HG03558 (cell line): Measurements from ENCODE around the gene NDUFAB1.
"Not testable (repeated sequence)": the region's sequence is repeated elsewhere in the genome, so short reads cannot be mapped to it uniquely, and the experiment has no call there.

Experiments used
- ATAC-seq: cut with Tn5 transposase; IDR thresholded peaks from one replicate; pipeline ENCODE4 v1.9.1; 2021; ENCODE audit warnings: moderate number of reproducible peaks; ENCODE audit not compliant: unreplicated experiment; ENCODE audit errors: extremely low read depth

Gene NDUFAB1

GRCh38 chr16:23584186-23585076, 11.7 kb downstream of the NDUFAB1 start:
- no peak for ATAC-seq

DNA sequence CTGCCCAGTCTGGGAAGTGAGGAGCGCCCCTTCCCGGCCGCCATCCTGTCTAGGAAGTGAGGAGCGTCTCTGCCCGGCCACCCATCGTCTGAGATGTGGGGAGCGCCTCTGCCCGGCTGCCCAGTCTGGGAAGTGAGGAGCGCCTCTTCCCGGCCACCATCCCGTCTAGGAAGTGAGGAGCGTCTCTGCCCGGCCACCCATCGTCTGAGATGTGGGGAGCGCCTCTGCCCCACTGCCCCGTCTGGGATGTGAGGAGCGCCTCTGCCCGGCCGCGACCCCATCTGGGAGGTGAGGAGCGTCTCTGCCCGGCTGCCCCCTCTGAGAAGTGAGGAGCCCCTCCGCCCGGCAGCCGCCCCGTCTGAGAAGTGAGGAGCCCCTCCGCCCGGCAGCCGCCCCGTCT, 12.8 kb downstream of the NDUFAB1 start:
- ATAC-seq = not testable (repeated sequence)

DNA sequence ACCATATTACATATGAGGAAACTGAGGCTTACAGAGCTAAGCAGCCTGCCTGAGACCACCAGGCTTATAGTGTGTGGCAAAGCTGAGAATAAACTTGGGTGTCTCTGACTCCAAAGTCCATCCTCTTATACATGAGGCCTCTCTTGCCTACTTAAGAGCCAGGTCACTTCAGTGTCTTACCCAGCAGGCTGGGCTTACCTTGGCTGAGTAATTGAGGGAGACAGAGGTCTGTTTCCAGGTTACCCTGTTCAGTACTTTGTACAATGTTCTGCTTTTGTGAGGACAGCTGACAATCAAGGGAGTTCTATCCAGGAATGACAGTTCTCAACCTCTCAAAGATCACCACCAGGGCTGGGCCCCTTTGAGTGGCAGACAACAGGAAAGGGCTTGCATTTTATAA, 14.4 kb downstream of the NDUFAB1 start:
- no peak for ATAC-seq

DNA sequence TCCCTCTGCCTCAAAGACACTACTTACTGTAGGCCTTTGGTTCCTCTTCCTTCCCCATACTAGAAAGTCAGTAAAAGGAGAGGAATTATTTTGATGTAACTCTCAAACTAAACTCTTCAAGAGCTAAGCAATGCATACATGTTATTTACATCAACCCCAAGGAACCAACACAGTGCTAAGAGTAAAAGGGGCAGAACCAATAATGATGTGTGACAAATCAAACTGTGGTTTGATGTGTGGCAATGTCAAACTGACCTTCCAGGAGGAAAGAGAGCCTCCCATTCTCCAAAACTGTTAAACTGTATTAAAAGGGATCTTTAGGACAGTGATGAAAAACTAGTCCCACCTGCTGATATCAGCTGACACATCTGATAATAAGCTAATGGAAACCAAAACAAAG, 15.7 kb downstream of the NDUFAB1 start:
- no peak for ATAC-seq

DNA sequence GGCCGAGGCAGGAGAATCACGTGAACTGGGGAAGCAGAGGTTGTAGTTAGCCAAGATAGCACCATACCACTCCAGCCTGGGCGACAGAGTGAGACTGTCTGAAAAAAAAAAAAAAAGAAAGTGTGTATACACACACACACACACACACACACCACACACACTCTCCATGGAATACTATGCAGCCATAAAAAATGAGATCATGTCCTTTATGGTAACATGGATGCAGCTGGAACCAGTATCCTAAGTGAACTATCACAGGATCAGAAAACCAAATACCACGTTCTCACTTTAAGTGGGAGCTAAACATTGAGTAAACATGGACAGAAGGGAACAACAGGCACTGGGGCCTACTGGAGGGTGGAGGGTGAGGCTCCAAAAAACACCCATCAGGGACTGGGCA, 16.7 kb downstream of the NDUFAB1 start:
- ATAC-seq = no peak

DNA sequence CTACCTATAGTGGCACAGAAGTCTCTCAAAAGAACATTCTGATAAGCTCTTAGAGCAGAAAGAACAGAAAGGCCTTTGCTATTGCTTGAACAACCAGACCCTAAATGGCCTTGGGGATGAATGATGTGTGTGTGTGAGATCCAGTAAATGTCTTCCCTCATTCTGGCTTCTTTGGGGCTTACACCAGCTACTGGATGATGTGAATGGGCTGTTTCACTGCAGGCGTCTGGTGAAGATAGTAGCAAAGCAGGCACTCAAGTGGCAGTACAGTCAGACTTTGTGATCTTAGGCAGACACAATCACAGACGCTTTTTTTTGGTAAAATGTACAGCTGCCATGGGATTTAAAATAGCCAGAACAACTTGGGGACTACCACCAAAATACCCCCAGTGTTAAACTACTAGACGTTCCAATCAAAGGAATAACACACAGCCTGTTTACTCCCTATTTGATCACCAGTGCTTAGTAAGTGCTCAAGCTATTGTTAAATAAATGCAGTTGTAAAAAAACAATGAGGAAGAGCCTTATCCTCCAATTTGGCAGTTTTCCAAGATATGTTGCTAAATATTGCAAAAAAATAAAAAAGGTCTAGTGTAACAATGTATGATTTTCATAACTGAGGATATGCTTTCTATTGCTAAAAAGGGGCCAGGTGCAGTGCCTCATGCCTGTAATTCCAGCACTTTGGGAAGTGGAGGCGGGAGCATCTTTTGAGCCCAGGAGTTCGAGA, 17.9 kb downstream of the NDUFAB1 start:
- ATAC-seq = no peak

DNA sequence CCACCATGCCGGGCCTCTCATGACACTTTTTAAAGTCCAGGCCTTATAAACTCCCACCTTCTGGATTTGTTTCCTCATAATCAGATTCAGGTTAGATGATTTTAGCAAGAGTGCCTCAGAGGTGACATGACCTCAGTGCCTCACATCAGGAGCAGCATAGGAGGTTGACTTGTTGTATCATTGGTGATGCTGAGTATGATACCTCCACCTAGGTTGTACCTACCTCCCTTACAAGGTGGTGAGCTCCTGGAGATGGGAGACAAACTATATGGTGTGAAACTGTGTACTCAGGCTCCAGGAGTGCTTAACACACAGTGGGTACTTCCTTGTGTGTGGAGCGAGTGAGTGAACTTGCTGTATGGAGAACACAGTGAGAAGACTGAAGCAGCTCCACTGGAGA, 18.6 kb downstream of the NDUFAB1 start:
- no peak for ATAC-seq

DNA sequence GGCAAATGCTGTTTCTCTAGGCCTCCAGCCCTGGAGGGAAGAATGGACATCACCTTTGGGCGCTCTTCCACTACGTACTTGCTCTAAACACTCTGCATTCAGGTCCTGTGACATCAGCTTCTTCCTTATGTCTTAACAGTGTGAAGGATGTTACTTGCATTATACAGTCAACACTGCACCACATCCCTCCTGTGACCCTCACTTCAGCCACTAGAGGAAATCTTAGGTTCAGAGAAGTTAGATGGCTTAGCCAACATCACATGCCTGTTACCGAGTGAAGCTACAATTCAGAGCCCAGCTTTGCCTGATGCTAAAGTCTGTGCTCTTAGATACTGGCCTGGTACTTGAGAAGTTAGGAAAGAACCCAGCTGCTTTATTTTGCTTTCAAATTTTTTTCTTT, 20.3 kb downstream of the NDUFAB1 start:
- no peak for ATAC-seq

- no peak for ATAC-seq
Measured at GRCh38 chr16:23573817-23574216, 22.3 kb downstream of the NDUFAB1 start.

DNA sequence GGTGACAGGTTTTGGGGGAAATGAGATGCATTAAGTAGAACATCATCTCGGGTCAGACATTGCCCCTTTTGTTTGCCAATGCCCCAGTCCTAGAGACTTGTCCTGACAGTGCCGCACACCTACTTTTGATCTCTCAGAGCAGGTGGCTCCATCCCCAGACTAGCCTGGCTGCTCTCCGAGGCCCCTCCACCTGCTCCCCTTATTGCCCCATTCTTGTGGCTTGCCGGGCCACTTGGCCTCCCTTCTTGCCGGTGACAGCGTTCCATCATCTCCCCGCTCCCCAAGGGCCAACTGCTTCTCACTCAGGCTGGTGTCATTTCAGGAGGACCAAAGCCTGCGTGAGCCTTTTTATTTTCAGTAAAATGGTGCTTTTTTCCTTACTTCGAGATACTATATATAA, 23.7 kb downstream of the NDUFAB1 start:
- no peak for ATAC-seq

DNA sequence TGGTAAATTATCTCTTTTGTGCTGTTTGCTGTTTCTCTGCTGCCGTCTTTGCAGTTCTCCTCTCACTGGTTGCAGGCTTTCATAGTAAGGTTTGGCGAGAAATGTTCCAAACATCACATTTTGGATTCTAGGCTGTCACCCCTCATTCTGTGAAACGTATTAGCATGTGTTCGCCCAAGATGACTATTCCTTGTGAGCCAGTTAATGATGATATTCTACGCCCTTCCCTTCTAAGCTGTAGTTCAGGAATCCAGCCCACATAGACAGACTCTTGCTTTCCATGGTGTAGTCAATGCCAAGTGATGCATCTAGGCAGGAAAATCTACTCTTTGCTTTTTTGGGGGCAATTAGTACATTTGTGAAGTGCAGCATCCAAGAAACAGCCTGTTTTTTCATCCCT, 24.2 kb downstream of the NDUFAB1 start:
- ATAC-seq = no peak

GRCh38 chr16:23570992-23571632, 25.0 kb downstream of the NDUFAB1 start:
- no peak for ATAC-seq

DNA sequence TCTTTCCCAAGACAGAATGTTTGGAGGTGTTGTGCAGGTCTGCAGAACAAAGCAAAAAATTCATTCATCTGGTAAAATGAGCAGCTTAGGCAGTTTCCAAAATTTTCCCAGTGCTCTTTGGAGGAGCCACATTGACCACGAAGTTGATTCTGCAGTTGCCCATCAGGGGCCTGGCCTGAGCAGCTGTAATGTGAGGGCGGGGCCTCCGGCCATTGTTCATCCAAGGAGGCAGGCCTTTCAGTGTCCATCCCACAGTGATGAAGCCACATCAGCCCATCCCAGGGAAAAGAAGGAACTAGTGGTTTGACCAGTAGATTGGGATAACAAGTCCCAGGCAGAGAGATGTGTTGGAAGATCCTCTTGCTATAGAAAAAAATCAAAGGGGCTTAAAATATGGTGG, 28.5 kb downstream of the NDUFAB1 start:
- no peak for ATAC-seq

GRCh38 chr16:23566724-23567123, 29.4 kb downstream of the NDUFAB1 start:
- ATAC-seq = no peak

DNA sequence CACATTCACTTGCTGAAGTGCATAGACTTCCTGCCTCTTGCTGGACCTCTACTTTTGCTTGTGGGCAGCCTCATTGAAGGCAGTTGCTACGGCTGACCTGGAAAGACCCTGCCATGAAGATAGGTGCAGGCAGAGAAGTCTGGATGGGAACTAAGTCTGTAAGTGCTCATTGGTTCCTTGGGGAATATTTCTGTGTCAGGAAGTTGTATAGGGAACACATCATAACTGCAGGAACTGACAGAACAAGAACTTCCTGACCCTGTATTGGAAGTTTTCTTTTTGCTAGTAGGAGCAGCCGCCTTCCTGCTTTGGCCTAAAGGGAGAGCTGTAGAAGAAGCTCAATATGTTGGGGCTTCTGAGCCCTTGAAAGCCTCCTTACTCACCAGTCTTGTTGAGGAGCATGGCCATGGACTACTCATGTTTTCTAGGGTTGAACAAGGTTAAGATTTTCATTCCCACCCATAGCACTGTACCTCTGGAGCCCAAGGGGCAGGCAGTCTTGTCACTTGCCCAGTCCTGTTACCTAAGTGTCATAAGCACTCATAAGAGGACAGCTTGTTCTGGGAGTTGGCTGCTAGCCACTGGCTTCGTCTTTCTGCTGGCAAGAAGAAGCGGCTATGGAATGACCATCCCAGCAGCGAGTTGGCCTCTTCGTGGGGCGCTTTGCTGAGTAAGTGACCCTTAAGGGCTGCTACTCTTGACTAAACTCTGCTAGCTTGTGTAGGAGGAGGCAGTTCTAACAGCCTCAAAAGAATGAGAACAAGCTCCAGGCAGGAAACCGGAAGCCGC, 31.3 kb downstream of the NDUFAB1 start:
- ATAC-seq = no peak

GRCh38 chr16:23563186-23563585, 32.9 kb downstream of the NDUFAB1 start:
- no peak for ATAC-seq

DNA sequence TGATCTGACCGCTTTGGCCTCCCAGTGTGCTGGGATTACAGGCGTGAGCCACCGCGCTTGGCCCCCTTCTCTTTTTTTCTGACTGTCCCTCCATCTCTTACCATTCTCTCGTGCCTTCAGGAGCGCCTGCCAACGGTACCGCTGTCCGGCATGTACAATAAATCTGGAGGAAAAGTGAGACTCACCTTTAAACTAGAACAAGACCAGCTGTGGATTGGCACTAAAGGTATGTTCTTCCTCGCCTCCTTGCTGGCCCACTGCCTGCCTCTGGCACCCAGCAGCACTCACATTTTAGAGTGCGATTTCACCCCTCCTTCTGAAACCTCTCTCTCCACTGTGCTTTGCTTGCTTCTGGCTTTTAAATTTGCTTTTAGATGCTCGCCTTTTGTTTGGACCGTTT, 33.6 kb downstream of the NDUFAB1 start:
- no peak for ATAC-seq

- no peak for ATAC-seq
Measured at GRCh38 chr16:23561586-23561985, 34.5 kb downstream of the NDUFAB1 start.

DNA sequence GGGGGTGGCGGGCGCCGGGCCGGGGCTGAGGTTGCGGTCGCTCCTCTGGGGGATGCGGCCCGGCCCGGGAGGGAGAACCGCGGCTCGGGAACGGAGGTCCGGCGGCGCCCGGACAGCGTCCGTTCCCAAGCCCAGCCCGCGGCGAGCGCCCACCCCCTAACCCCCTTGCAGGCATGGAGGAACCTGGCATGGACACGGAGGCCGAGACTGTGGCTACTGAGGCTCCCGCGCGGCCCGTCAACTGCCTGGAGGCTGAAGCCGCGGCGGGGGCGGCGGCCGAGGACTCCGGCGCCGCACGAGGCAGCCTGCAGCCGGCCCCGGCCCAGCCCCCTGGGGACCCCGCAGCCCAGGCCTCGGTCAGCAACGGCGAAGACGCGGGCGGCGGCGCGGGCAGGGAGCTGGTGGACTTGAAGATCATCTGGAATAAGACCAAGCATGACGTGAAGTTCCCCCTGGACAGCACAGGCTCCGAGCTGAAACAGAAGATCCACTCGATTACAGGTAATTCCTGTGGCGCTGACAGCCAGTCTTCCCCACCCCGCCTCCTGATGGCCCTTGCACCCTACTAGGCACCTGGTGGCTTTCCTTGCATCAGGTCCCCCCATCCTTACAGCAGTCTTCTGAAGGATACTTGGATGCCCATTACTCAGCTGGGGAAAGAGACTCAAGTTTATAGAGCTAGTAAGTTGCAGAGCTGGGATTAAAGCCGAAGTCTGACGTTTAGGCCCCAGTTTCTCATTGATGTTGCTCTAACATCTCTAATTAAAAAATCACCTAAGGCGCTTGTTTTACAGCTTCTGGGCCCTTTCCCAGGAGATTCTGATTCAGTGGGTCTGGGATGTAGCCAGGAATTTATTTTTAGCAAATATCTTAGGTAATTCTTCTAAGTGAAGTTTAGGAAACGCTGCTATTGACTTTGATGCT, 38.1 kb downstream of the NDUFAB1 start:
- no peak for ATAC-seq
